GM12878 (cell line): ENCODE data around the gene AP1M2. TPM values are rescaled to one million over a fixed set of nuclear protein-coding genes. Genes with fewer than 3 reads are reported as not detected.

Experiments used
- CBFB ChIP-seq: IDR thresholded peaks from 2 replicates; pipeline ENCODE4 v1.6.1; 2016; ENCODE audit warnings: antibody characterized with exemption, low read depth
- CHD4 ChIP-seq: fragments of 200-600 bp; sonication (generic); IDR thresholded peaks from 2 replicates; pipeline ENCODE4 v1.6.1; 2016; ENCODE audit warnings: mild to moderate bottlenecking
- DPF2 ChIP-seq: fragments of 450-650 bp; IDR thresholded peaks from 2 replicates; pipeline ENCODE4 v1.6.1; 2017; ENCODE audit warnings: mild to moderate bottlenecking
- FOXK2 ChIP-seq: fragments of 450-650 bp; IDR thresholded peaks from 2 replicates; pipeline ENCODE4 v1.6.1; 2017; ENCODE audit warnings: mild to moderate bottlenecking, moderate library complexity
- NRF1 ChIP-seq: conservative IDR thresholded peaks from 2 replicates; pipeline ENCODE4 v1.6.1; 2011; ENCODE audit warnings: mild to moderate bottlenecking, low read depth, low read length, improper control_type of control experiment
- PAX5 ChIP-seq: IDR thresholded peaks from 2 replicates; pipeline ENCODE4 v1.6.1; 2011; ENCODE audit warnings: low read depth, low read length, borderline replicate concordance
- PAX8 ChIP-seq: fragments of 450-650 bp; IDR thresholded peaks from 2 replicates; pipeline ENCODE4 v1.6.1; 2017; ENCODE audit warnings: mild to moderate bottlenecking, moderate library complexity
- PML ChIP-seq: IDR thresholded peaks from 2 replicates; pipeline ENCODE4 v1.6.1; 2012; ENCODE audit warnings: low read length, inconsistent platforms
- SMAD5 ChIP-seq: IDR thresholded peaks from 2 replicates; pipeline ENCODE4 v1.6.1; 2016; ENCODE audit warnings: antibody characterized with exemption, low read depth
- SREBF1 ChIP-seq: IDR thresholded peaks from 2 replicates; pipeline ENCODE4 v1.6.1; 2012; ENCODE audit warnings: mild to moderate bottlenecking, low read length
- SUZ12 ChIP-seq: fragments of 200-600 bp; sonication (generic); IDR thresholded peaks from one replicate; pipeline ENCODE4 v1.6.1; 2018; ENCODE audit warnings: antibody characterized with exemption, mild to moderate bottlenecking; ENCODE audit not compliant: unreplicated experiment
- TBL1XR1 ChIP-seq: IDR thresholded peaks from 2 replicates; pipeline ENCODE4 v1.6.1; 2012; ENCODE audit warnings: low read depth, low read length, improper control_type of control experiment
- ZNF384 ChIP-seq: IDR thresholded peaks from 2 replicates; pipeline ENCODE4 v1.6.1; 2012; ENCODE audit warnings: low read depth, mild to moderate bottlenecking, low read length, improper control_type of control experiment, borderline replicate concordance
- ZZZ3 ChIP-seq: IDR thresholded peaks from 2 replicates; pipeline ENCODE4 v1.6.1; 2011; ENCODE audit warnings: low read depth; ENCODE audit not compliant: control insufficient read depth, insufficient read length
- polyA plus RNA-seq, 11 experiments: library from polyadenylated mRNA; depleted of rRNA in 4 of 11; unstranded in 6 of 11; stranded (reverse) in 5 of 11; fragments of >200 nt; fragmentation: Nextera tagmentation in 4 of 11; fragmentation: Illumina TruSeq in 1 of 11; extraction: Ambion mirVana in 4 of 11; extraction: Trizol in 1 of 11; gene quantifications; 1 replicate in 1 of 11; 2 replicates in 10 of 11; pipeline versions ENCODE4 v1.2.1 to v1.2.3, GENCODE V29; 2011 to 2016; ENCODE audit warnings: inconsistent platforms in 2 of 11, missing spikeins in 2 of 11, low read depth in 1 of 11
- total RNA-seq, 4 experiments: library from RNA; depleted of rRNA in 3 of 4; stranded (reverse); fragments of >200 nt in 3 of 4; fragmentation: Illumina TruSeq in 1 of 4; extraction: Trizol in 1 of 4; gene quantifications; 2 replicates each; pipeline versions ENCODE4 v1.2.1 to v1.2.3, GENCODE V29; 2013 to 2021
- TF ChIP-seq, protein P1 (sequence below): fragments of 450-650 bp; IDR thresholded peaks from 2 replicates; pipeline ENCODE4 v1.6.1; 2017; ENCODE audit warnings: mild to moderate bottlenecking, moderate library complexity
- TF ChIP-seq, protein P2 (sequence below): fragments of 450-650 bp; IDR thresholded peaks from 2 replicates; pipeline ENCODE4 v1.6.1; 2017; ENCODE audit warnings: mild to moderate bottlenecking, moderate library complexity
- TF ChIP-seq, protein P3 (sequence below): fragments of 450-650 bp; IDR thresholded peaks from 2 replicates; pipeline ENCODE4 v1.6.1; 2017; ENCODE audit warnings: antibody characterized with exemption, mild to moderate bottlenecking, moderate library complexity
- TF ChIP-seq, protein P4 (sequence below), 3 experiments: IDR thresholded peaks in 2 of 3; conservative IDR thresholded peaks in 1 of 3; 2 replicates each; pipeline ENCODE4 v1.5.1; 2011; ENCODE audit warnings: low read depth in 3 of 3, low read length in 3 of 3, mild to moderate bottlenecking in 3 of 3, control low read depth in 2 of 3, moderate library complexity in 2 of 3, inconsistent platforms in 1 of 3, mixed read lengths in 1 of 3; ENCODE audit not compliant: control insufficient read depth in 2 of 3, insufficient read depth in 1 of 3; ENCODE audit errors: extremely low read depth in 1 of 3

AP1M2 gene
- total and polyA plus RNA-seq, 10 of the 15 experiments (the other 5 are each of a cell fraction or from before 2014, with no cell fraction given): 0.72 TPM; not detected in 9

DNA sequence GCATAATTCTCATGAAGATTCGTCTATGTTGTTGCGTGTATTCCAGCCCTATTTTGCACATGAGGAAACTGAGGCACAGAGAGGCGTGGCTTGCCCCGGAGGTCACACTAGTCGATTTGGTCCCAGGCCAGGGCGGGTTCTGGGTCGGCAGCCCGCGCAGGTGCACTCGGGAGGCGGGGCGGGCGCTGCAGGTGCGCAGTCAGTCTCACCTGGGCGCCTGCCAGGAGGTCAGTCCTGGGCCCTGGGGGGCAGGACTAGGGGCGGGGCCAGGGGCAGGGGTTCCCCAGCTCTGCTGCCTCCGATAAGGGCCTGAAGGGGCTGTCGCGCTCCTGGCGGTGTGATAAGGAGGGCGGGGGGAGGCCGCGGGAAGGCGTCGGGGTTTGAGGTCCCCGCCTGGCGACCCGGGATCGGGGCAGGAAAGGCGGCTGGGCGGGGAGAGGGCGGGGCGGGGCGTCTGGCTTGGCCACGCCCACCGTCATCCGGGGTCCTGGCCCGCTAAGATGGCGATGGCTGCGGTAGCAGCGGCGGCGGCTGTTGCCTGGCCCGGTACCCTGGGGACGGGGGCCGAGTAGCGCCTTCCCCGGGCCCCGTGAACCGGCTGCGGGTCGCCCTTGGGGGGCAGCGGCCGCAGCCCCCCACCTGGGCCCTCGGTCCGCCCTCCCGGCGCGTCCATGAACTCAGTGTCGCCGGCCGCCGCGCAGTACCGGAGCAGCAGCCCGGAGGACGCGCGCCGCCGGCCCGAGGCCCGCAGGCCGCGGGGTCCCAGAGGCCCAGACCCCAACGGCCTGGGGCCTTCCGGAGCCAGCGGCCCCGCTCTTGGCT, 43.5 kb downstream of the AP1M2 start, which contains the start of gene ATG4D (continued):
- TF ChIP-seq PAX5 (no peak), SUZ12 (no peak), PAX8 (no peak), ZZZ3 (no peak), CHD4 (no peak), SMAD5 (no peak), FOXK2 (no peak), PML (no peak), NRF1 (no peak), ZNF384 (no peak), CBFB (no peak), TBL1XR1 (no peak), DPF2 (peak; percentile 66), SREBF1 (no peak)
- TF ChIP-seq, protein P1, sequence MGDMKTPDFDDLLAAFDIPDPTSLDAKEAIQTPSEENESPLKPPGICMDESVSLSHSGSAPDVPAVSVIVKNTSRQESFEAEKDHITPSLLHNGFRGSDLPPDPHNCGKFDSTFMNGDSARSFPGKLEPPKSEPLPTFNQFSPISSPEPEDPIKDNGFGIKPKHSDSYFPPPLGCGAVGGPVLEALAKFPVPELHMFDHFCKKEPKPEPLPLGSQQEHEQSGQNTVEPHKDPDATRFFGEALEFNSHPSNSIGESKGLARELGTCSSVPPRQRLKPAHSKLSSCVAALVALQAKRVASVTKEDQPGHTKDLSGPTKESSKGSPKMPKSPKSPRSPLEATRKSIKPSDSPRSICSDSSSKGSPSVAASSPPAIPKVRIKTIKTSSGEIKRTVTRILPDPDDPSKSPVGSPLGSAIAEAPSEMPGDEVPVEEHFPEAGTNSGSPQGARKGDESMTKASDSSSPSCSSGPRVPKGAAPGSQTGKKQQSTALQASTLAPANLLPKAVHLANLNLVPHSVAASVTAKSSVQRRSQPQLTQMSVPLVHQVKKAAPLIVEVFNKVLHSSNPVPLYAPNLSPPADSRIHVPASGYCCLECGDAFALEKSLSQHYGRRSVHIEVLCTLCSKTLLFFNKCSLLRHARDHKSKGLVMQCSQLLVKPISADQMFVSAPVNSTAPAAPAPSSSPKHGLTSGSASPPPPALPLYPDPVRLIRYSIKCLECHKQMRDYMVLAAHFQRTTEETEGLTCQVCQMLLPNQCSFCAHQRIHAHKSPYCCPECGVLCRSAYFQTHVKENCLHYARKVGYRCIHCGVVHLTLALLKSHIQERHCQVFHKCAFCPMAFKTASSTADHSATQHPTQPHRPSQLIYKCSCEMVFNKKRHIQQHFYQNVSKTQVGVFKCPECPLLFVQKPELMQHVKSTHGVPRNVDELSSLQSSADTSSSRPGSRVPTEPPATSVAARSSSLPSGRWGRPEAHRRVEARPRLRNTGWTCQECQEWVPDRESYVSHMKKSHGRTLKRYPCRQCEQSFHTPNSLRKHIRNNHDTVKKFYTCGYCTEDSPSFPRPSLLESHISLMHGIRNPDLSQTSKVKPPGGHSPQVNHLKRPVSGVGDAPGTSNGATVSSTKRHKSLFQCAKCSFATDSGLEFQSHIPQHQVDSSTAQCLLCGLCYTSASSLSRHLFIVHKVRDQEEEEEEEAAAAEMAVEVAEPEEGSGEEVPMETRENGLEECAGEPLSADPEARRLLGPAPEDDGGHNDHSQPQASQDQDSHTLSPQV: no peak
- TF ChIP-seq, protein P2, sequence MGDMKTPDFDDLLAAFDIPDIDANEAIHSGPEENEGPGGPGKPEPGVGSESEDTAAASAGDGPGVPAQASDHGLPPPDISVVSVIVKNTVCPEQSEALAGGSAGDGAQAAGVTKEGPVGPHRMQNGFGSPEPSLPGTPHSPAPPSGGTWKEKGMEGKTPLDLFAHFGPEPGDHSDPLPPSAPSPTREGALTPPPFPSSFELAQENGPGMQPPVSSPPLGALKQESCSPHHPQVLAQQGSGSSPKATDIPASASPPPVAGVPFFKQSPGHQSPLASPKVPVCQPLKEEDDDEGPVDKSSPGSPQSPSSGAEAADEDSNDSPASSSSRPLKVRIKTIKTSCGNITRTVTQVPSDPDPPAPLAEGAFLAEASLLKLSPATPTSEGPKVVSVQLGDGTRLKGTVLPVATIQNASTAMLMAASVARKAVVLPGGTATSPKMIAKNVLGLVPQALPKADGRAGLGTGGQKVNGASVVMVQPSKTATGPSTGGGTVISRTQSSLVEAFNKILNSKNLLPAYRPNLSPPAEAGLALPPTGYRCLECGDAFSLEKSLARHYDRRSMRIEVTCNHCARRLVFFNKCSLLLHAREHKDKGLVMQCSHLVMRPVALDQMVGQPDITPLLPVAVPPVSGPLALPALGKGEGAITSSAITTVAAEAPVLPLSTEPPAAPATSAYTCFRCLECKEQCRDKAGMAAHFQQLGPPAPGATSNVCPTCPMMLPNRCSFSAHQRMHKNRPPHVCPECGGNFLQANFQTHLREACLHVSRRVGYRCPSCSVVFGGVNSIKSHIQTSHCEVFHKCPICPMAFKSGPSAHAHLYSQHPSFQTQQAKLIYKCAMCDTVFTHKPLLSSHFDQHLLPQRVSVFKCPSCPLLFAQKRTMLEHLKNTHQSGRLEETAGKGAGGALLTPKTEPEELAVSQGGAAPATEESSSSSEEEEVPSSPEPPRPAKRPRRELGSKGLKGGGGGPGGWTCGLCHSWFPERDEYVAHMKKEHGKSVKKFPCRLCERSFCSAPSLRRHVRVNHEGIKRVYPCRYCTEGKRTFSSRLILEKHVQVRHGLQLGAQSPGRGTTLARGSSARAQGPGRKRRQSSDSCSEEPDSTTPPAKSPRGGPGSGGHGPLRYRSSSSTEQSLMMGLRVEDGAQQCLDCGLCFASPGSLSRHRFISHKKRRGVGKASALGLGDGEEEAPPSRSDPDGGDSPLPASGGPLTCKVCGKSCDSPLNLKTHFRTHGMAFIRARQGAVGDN: peak; percentile 88
- TF ChIP-seq, protein P3, sequence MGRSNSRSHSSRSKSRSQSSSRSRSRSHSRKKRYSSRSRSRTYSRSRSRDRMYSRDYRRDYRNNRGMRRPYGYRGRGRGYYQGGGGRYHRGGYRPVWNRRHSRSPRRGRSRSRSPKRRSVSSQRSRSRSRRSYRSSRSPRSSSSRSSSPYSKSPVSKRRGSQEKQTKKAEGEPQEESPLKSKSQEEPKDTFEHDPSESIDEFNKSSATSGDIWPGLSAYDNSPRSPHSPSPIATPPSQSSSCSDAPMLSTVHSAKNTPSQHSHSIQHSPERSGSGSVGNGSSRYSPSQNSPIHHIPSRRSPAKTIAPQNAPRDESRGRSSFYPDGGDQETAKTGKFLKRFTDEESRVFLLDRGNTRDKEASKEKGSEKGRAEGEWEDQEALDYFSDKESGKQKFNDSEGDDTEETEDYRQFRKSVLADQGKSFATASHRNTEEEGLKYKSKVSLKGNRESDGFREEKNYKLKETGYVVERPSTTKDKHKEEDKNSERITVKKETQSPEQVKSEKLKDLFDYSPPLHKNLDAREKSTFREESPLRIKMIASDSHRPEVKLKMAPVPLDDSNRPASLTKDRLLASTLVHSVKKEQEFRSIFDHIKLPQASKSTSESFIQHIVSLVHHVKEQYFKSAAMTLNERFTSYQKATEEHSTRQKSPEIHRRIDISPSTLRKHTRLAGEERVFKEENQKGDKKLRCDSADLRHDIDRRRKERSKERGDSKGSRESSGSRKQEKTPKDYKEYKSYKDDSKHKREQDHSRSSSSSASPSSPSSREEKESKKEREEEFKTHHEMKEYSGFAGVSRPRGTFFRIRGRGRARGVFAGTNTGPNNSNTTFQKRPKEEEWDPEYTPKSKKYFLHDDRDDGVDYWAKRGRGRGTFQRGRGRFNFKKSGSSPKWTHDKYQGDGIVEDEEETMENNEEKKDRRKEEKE: no peak
- TF ChIP-seq, protein P4, sequence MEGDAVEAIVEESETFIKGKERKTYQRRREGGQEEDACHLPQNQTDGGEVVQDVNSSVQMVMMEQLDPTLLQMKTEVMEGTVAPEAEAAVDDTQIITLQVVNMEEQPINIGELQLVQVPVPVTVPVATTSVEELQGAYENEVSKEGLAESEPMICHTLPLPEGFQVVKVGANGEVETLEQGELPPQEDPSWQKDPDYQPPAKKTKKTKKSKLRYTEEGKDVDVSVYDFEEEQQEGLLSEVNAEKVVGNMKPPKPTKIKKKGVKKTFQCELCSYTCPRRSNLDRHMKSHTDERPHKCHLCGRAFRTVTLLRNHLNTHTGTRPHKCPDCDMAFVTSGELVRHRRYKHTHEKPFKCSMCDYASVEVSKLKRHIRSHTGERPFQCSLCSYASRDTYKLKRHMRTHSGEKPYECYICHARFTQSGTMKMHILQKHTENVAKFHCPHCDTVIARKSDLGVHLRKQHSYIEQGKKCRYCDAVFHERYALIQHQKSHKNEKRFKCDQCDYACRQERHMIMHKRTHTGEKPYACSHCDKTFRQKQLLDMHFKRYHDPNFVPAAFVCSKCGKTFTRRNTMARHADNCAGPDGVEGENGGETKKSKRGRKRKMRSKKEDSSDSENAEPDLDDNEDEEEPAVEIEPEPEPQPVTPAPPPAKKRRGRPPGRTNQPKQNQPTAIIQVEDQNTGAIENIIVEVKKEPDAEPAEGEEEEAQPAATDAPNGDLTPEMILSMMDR (IDR thresholded peaks at IDR 0.05 in 2 of 3, conservative IDR thresholded peaks at IDR 0.05 in 1 of 3; ENCODE audit: control insufficient read depth in 2 of 3, extremely low read depth in 1 of 3, insufficient read depth in 1 of 3, low read depth in 3 of 3, low read length in 3 of 3): no peak
